Measurements from ENCODE around the gene ZNF316. TPM values are rescaled to one million over a fixed set of nuclear protein-coding genes. Genes with fewer than 3 reads are reported as not detected.

ZNF316 gene
- total RNA-seq, 6 experiments from 2014 or later, result 9.5 to 25.1 (median 15.2) TPM

DNA sequence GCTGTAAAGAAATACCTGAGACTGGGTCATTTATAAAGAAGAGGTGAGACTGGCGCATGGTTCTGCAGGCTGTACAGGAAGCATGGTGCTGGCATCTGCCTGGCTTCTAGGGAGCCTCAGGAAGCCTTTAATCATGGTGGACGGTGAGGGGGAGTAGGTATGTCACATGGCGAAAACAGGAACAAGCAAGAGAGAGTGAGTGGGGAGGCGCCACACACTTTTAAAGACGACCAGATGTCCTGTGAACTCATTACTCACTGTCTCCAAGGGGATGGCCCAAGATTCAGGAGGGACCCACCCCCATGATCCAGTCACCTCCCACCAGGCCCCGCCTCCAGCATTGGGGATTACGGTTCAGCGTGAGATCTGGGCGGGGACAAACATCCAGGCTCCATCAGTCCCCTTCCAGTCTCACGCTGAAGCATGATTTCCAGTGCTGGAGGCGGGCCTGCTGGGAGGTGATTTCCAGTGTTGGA lies 3.2 kb downstream of the ZNF316 start:
- WGBS (ENCODE audit: insufficient coverage, low coverage, low lambda C conversion rate, missing lambda C conversion rate), result 73% methylated on average over 5 of the region's 11 CpGs
- Histone ChIP-seq H3K36me3 (peaks cover 0 to 31% (median 7%) of the 10 kb centered on the region in 4 donors), H3K4me1 (peaks cover 0 to 5% (median 0%) of the 10 kb centered on the region in 4 donors), H3K9me3 (no peaks in the 10 kb centered on the region), H3K27ac (no peak overlapping the region), H3K4me3 (no peak overlapping the region), H3K27me3 (no peaks in the 10 kb centered on the region)
- no peak for DNase-seq
- TF ChIP-seq POLR2A (IDR thresholded peaks at IDR 0.05), result no peak
- TF ChIP-seq, protein P1, sequence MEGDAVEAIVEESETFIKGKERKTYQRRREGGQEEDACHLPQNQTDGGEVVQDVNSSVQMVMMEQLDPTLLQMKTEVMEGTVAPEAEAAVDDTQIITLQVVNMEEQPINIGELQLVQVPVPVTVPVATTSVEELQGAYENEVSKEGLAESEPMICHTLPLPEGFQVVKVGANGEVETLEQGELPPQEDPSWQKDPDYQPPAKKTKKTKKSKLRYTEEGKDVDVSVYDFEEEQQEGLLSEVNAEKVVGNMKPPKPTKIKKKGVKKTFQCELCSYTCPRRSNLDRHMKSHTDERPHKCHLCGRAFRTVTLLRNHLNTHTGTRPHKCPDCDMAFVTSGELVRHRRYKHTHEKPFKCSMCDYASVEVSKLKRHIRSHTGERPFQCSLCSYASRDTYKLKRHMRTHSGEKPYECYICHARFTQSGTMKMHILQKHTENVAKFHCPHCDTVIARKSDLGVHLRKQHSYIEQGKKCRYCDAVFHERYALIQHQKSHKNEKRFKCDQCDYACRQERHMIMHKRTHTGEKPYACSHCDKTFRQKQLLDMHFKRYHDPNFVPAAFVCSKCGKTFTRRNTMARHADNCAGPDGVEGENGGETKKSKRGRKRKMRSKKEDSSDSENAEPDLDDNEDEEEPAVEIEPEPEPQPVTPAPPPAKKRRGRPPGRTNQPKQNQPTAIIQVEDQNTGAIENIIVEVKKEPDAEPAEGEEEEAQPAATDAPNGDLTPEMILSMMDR (IDR thresholded peaks at IDR 0.05), result no peak
- ATAC-seq, result no peak
- intact Hi-C loops (cut with DNase I), result no loop called here

DNA sequence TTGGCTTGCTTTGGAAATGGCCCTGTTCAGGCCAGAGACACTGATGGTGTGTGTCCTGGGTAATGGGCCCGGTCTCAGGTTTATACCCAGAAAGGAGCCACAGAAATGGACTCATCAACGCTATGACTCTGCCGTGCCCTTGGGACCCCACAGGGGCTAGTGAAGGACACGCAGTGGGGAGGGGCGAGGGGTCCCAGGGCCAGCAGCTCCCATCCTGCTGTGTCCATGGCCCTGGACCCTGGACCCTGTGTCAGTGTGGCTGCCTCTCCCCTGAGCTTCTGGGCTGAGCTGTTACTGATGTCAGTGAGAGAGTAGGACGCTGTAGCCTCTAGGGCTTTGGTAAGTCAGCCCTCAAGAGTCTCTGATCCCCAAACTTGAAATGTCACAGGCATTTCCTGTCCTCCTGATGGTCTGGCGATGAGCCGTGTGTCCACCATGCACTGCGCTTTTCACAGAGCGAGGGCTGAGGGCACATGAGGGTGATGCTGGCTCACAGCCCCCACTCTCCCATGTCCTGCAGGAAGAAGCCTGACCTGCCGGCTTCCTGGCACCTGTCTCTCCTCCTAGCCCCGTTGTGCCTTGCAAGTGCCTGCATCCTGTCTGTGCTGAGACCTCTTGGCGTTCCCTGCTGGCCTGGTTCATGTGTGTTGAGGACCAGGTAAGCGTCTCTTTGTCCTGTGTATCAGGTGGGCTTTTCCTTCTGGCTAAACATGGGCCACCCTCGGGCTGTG lies 4.4 kb downstream of the ZNF316 start:
- ATAC-seq, result no peak
- H3K27ac ChIP-seq, result no peak overlapping the region
- TF ChIP-seq, protein P1 (IDR thresholded peaks at IDR 0.05), result no peak
- TF ChIP-seq POLR2A (IDR thresholded peaks at IDR 0.05), result no peak
- peaks cover 0 to 31% (median 7%) of the 10 kb centered on the region in 4 donors for H3K36me3 ChIP-seq
- H3K9me3 ChIP-seq, result no peaks in the 10 kb centered on the region
- intact Hi-C loops (cut with DNase I), result no loop called here
- H3K4me1 ChIP-seq, result peaks cover 0 to 2% (median 0%) of the 10 kb centered on the region in 4 donors
- no peaks in the 10 kb centered on the region for H3K27me3 ChIP-seq
- H3K4me3 ChIP-seq, result no peak overlapping the region
- DNase-seq, result no peak
- WGBS (ENCODE audit: insufficient coverage, low coverage, low lambda C conversion rate, missing lambda C conversion rate), result 86% methylated on average over 4 of the region's 15 CpGs

DNA sequence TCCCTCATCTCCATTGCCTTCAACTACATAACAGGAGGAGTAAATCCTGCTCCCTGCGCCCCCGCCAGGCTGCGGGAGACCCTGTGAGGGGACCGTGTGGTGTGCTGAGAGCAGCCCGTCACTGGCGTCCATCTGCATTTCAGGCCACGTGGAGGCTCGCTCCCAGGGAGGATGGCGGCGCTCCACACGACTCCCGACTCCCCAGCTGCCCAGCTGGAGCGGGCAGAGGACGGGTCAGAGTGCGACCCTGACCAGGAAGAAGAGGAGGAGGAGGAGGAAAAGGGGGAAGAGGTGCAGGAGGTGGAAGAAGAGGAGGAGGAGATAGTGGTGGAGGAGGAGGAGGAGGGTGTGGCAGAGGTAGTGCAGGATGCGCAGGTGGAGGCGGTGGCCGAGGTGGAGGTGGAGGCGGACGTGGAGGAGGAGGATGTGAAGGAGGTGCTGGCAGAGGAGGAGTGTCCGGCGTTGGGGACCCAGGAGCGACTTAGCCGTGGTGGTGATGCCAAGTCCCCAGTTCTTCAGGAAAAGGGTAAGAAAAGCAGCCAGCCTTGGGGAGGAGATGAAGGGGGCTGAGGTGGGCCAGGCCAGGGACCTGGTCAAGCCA lies 5.2 kb downstream of the ZNF316 start:
- 89% methylated on average over 10 of the region's 24 CpGs for WGBS (ENCODE audit: insufficient coverage, low coverage, low lambda C conversion rate, missing lambda C conversion rate)
- no peaks in the 10 kb centered on the region for H3K27me3 ChIP-seq
- TF ChIP-seq, protein P1 (IDR thresholded peaks at IDR 0.05), result no peak
- no peak for TF ChIP-seq POLR2A (IDR thresholded peaks at IDR 0.05)

DNA sequence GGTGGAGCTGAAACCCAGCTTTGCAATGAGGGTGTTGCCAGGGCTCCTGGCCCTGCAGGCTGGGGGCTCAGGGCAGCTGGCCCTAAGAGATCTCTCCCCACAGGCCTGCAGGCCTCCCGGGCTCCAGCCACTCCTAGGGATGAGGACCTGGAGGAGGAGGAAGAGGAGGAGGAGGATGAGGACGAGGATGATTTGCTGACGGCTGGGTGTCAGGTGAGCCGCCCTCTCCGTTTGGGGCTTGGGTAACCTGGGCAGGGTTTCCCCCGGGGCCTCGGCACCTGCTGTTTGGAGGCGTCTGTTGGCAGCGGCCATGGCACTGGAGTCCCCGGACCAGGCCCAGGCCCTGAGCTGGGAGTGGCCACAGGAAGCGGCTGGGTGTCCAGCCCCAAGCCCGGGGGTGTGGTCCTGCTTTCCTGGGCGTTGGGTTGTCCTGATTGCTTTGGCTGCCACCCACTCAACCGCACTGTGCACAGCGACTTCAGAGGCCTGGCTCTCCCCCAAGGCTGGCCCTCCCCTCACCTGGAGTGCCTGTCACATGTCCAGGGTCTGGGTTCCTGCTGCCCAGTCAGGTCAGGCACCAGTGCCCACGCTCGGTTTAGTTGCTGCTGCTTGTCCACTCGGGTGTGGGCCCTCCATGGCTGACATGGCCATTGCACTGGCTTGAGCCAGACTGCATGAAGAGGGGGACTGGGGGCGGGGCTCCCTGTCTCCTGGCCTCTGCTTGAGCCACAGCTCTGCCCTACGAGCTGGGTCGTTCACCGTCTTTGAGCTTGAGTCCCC lies 5.9 kb downstream of the ZNF316 start:
- no CpG with 5 or more reads among the region's 22 CpGs for WGBS (ENCODE audit: insufficient coverage, low coverage, low lambda C conversion rate, missing lambda C conversion rate)
- Histone ChIP-seq H3K4me3 (no peak overlapping the region), H3K9me3 (no peaks in the 10 kb centered on the region), H3K36me3 (peaks cover 0 to 37% (median 7%) of the 10 kb centered on the region in 4 donors), H3K27ac (no peak overlapping the region), H3K27me3 (no peaks in the 10 kb centered on the region), H3K4me1 (no peaks in the 10 kb centered on the region)
- ATAC-seq, result no peak
- intact Hi-C loops (cut with DNase I), result no loop called here
- no peak for TF ChIP-seq POLR2A (IDR thresholded peaks at IDR 0.05)
- TF ChIP-seq, protein P1 (IDR thresholded peaks at IDR 0.05), result no peak
- no peak for DNase-seq

More for the DNA sequence above, 5.2 kb downstream of the ZNF316 start:
- H3K27ac ChIP-seq, result no peak overlapping the region
- H3K4me1 ChIP-seq, result no peaks in the 10 kb centered on the region
- H3K4me3 ChIP-seq, result no peak overlapping the region
- DNase-seq (no peak), ATAC-seq (no peak)
- no peaks in the 10 kb centered on the region for H3K9me3 ChIP-seq
- peaks cover 0 to 37% (median 7%) of the 10 kb centered on the region in 4 donors for H3K36me3 ChIP-seq
- intact Hi-C loops (cut with DNase I), result no loop called here
